Immature natural killer cell (primary cell): ENCODE measurements around the gene NUBP2. TPM values are rescaled to one million over a fixed set of nuclear protein-coding genes. Genes with fewer than 3 reads are reported as not detected.
A peak's percentile ranks its signal among the peaks of the same experiment; 100 is the strongest.

Experiments
- DNase-seq, 3 donors: peaks; one replicate each; pipeline ENCODE4 v3.0.0; 2022; ENCODE audit warnings: mixed read lengths in 1 of 3
- H3K27ac Mint-ChIP-seq, 6 donors: one replicate each; pipeline ENCODE4 v1.8.0; 2020; ENCODE audit warnings: mixed read lengths in 6 of 6, mild to moderate bottlenecking in 5 of 6, inconsistent platforms in 4 of 6, moderate library complexity in 3 of 6
- H3K27me3 Mint-ChIP-seq, 3 donors: one replicate each; pipeline ENCODE4 v1.8.0; 2020 to 2021; ENCODE audit warnings: low read depth in 3 of 3, mild to moderate bottlenecking in 3 of 3, mixed read lengths in 3 of 3, moderate library complexity in 3 of 3, inconsistent platforms in 1 of 3
- H3K36me3 Mint-ChIP-seq, 3 donors: one replicate each; pipeline ENCODE4 v1.8.0; 2020; ENCODE audit warnings: mixed read lengths in 3 of 3, inconsistent platforms in 2 of 3, mild to moderate bottlenecking in 2 of 3
- H3K4me1 Mint-ChIP-seq, 2 donors: one replicate each; pipeline ENCODE4 v1.8.0; 2020; ENCODE audit warnings: inconsistent platforms in 2 of 2, mild to moderate bottlenecking in 2 of 2, mixed read lengths in 2 of 2, moderate library complexity in 1 of 2
- H3K4me3 Mint-ChIP-seq, 5 donors: one replicate each; pipeline ENCODE4 v1.8.0; 2020; ENCODE audit warnings: mild to moderate bottlenecking in 5 of 5, mixed read lengths in 5 of 5, inconsistent platforms in 3 of 5, moderate library complexity in 3 of 5
- H3K9me3 Mint-ChIP-seq, 6 donors: one replicate each; pipeline ENCODE4 v1.8.0; 2020; ENCODE audit warnings: mild to moderate bottlenecking in 6 of 6, mixed read lengths in 6 of 6, inconsistent platforms in 4 of 6, moderate library complexity in 3 of 6
- polyA plus RNA-seq, 3 donors: library from polyadenylated mRNA; unstranded; fragments of 300-500 nt; fragmentation: Illumina TruSeq; gene quantifications; one replicate each; pipeline ENCODE4 v1.2.3, GENCODE V29; 2021

The NUBP2 gene
- polyA plus RNA-seq = 100 to 1,000 TPM; 106 to 151 (median 127) TPM

GRCh38 chr16:1782408-1783264, at the start of gene NUBP2, which contains the start of gene SPSB3:
TSS of gene NUBP2 (plus strand) at chr16:1782960. CDS start at chr16:1783021, 61 bp downstream.
TSS of gene SPSB3 (minus strand) at chr16:1782571. CDS start at chr16:1781483, 1,088 bp downstream.
- Mint-ChIP-seq H3K27ac (peak within 1 kb of the TSS; percentile 85 to 96 (median 91)), H3K36me3 (no peaks in the 10 kb centered on the region), H3K9me3 (no peaks in the 10 kb centered on the region), H3K4me1 (peaks cover 25 to 30% of the 10 kb centered on the region in 2 donors), H3K27me3 (peaks cover 7 to 12% (median 10%) of the 10 kb centered on the region in 3 donors), H3K4me3 (peak within 1 kb of the TSS; percentile 88 to 93 (median 91))
- DNase-seq = peak; percentile 99

GRCh38 chr16:1734123-1734522, 48.6 kb upstream of the NUBP2 start:
- Mint-ChIP-seq H3K4me1 (peaks cover 0 to 3% of the 10 kb centered on the region in 2 donors), H3K27me3 (no peaks in the 10 kb centered on the region), H3K4me3 (no peak overlapping the region), H3K27ac (no peak overlapping the region), H3K36me3 (peaks cover 0 to 3% (median 0%) of the 10 kb centered on the region in 3 donors), H3K9me3 (no peaks in the 10 kb centered on the region)
- DNase-seq = no peak

GRCh38 chr16:1734816-1735215, 47.9 kb upstream of the NUBP2 start:
- no peaks in the 10 kb centered on the region for H3K27me3 Mint-ChIP-seq
- no peaks in the 10 kb centered on the region for H3K9me3 Mint-ChIP-seq
- H3K27ac Mint-ChIP-seq = peak overlapping the region in 2 of 6 donors; percentile 53 to 55
- H3K4me3 Mint-ChIP-seq = no peak overlapping the region
- H3K36me3 Mint-ChIP-seq = peaks cover 0 to 3% (median 0%) of the 10 kb centered on the region in 3 donors
- no peak for DNase-seq
- peaks cover 0 to 3% of the 10 kb centered on the region in 2 donors for H3K4me1 Mint-ChIP-seq

- H3K36me3 Mint-ChIP-seq = peaks cover 4 to 8% (median 7%) of the 10 kb centered on the region in 3 donors
- H3K4me3 Mint-ChIP-seq = no peak overlapping the region
- no peaks in the 10 kb centered on the region for H3K4me1 Mint-ChIP-seq
- no peak for DNase-seq
- no peaks in the 10 kb centered on the region for H3K9me3 Mint-ChIP-seq
- peaks cover 0 to 4% (median 2%) of the 10 kb centered on the region in 3 donors for H3K27me3 Mint-ChIP-seq
- no peak overlapping the region for H3K27ac Mint-ChIP-seq
Measured at GRCh38 chr16:1740234-1740633, 42.5 kb upstream of the NUBP2 start.

GRCh38 chr16:1740781-1741490, 41.8 kb upstream of the NUBP2 start:
- Mint-ChIP-seq H3K4me3 (no peak overlapping the region), H3K9me3 (no peaks in the 10 kb centered on the region), H3K36me3 (peaks cover 4 to 8% (median 7%) of the 10 kb centered on the region in 3 donors), H3K27me3 (peaks cover 0 to 4% (median 2%) of the 10 kb centered on the region in 3 donors), H3K4me1 (no peaks in the 10 kb centered on the region), H3K27ac (no peak overlapping the region)
- no peak for DNase-seq

GRCh38 chr16:1741553-1742165, 41.1 kb upstream of the NUBP2 start:
- Mint-ChIP-seq H3K9me3 (no peaks in the 10 kb centered on the region), H3K4me1 (no peaks in the 10 kb centered on the region), H3K4me3 (no peak overlapping the region), H3K36me3 (peaks cover 4 to 8% (median 7%) of the 10 kb centered on the region in 3 donors), H3K27me3 (peaks cover 0 to 4% (median 2%) of the 10 kb centered on the region in 3 donors), H3K27ac (no peak overlapping the region)
- no peak for DNase-seq

GRCh38 chr16:1743376-1744337, 39.1 kb upstream of the NUBP2 start:
- Mint-ChIP-seq H3K4me1 (no peaks in the 10 kb centered on the region), H3K36me3 (peaks cover 4 to 9% (median 7%) of the 10 kb centered on the region in 3 donors), H3K27me3 (peaks cover 0 to 4% (median 2%) of the 10 kb centered on the region in 3 donors), H3K4me3 (no peak overlapping the region), H3K9me3 (no peaks in the 10 kb centered on the region), H3K27ac (no peak overlapping the region)
- no peak for DNase-seq

- no peaks in the 10 kb centered on the region for H3K9me3 Mint-ChIP-seq
- no peak overlapping the region for H3K27ac Mint-ChIP-seq
- no peak for DNase-seq
- peaks cover 0 to 4% (median 2%) of the 10 kb centered on the region in 3 donors for H3K27me3 Mint-ChIP-seq
- H3K36me3 Mint-ChIP-seq = peaks cover 4 to 15% (median 7%) of the 10 kb centered on the region in 3 donors
- no peak overlapping the region for H3K4me3 Mint-ChIP-seq
- H3K4me1 Mint-ChIP-seq = no peaks in the 10 kb centered on the region
Measured at GRCh38 chr16:1744338-1744840, 38.4 kb upstream of the NUBP2 start.

GRCh38 chr16:1745181-1745899, 37.4 kb upstream of the NUBP2 start:
- no peak overlapping the region for H3K4me3 Mint-ChIP-seq
- peaks cover 4 to 15% (median 7%) of the 10 kb centered on the region in 3 donors for H3K36me3 Mint-ChIP-seq
- H3K27ac Mint-ChIP-seq = peak overlapping the region in 2 of 6 donors; percentile 26 to 74
- H3K9me3 Mint-ChIP-seq = no peaks in the 10 kb centered on the region
- no peak for DNase-seq
- H3K27me3 Mint-ChIP-seq = peaks cover 0 to 4% (median 2%) of the 10 kb centered on the region in 3 donors
- no peaks in the 10 kb centered on the region for H3K4me1 Mint-ChIP-seq

- Mint-ChIP-seq H3K4me3 (no peak overlapping the region), H3K27ac (no peak overlapping the region), H3K4me1 (no peaks in the 10 kb centered on the region), H3K27me3 (peaks cover 0 to 2% (median 0%) of the 10 kb centered on the region in 3 donors), H3K36me3 (peaks cover 4 to 15% (median 7%) of the 10 kb centered on the region in 3 donors), H3K9me3 (no peaks in the 10 kb centered on the region)
- DNase-seq = no peak
Measured at GRCh38 chr16:1745900-1746692, 36.7 kb upstream of the NUBP2 start.

GRCh38 chr16:1746693-1747195, 36.0 kb upstream of the NUBP2 start:
- H3K27me3 Mint-ChIP-seq = peaks cover 0 to 2% (median 0%) of the 10 kb centered on the region in 3 donors

More at GRCh38 chr16:1746693-1747195, 36.0 kb upstream of the NUBP2 start:
- DNase-seq = no peak
- Mint-ChIP-seq H3K36me3 (peaks cover 4 to 15% (median 7%) of the 10 kb centered on the region in 3 donors), H3K4me1 (no peaks in the 10 kb centered on the region), H3K9me3 (no peaks in the 10 kb centered on the region), H3K27ac (no peak overlapping the region), H3K4me3 (no peak overlapping the region)
